HUES48 (cell line): ENCODE data around the gene TLK2.

Source experiments
- H3K27ac ChIP-seq: one replicate; pipeline ENCODE4 v1.7.0; 2013; ENCODE audit warnings: low read depth, low read length, inconsistent platforms
- H3K27me3 ChIP-seq: 2 replicates; pipeline ENCODE4 v1.6.1; 2013; ENCODE audit warnings: mild to moderate bottlenecking, low read length; ENCODE audit not compliant: control insufficient read depth, insufficient read depth
- H3K36me3 ChIP-seq: 2 replicates; pipeline ENCODE4 v1.6.1; 2013; ENCODE audit warnings: low read length; ENCODE audit not compliant: control insufficient read depth, insufficient read depth
- H3K4me1 ChIP-seq: 2 replicates; pipeline ENCODE4 v1.6.1; 2013; ENCODE audit warnings: mild to moderate bottlenecking, low read length; ENCODE audit not compliant: control insufficient read depth, insufficient read depth
- H3K4me3 ChIP-seq: 2 replicates; pipeline ENCODE4 v1.5.1; 2013; ENCODE audit warnings: mild to moderate bottlenecking, low read depth, low read length
- H3K9ac ChIP-seq: 2 replicates; pipeline ENCODE4 v1.6.1; 2013; ENCODE audit warnings: mild to moderate bottlenecking, low read depth, low read length, moderate library complexity
- H3K9me3 ChIP-seq: 2 replicates; pipeline ENCODE4 v1.6.1; 2013; ENCODE audit warnings: low read length; ENCODE audit not compliant: control insufficient read depth, insufficient read depth

The TLK2 gene

DNA sequence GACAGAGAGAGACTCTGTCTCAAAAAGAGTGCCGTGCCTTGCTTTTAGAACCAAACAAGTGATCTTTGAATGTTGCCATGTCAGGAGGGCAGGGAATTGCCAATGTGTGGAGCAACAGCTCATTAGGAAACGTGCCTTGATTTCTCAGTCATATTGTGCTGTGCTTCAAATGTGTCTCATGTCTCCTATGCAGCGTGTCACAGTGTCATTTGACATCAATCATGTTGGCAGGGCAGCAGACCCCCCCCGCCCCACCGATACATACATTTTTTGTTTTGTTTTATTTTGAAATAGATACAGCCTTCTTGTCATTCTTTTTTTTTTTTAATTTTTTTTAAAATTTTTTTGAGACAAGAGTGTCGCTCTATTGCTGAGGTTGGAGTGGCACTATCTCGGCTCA lies 170.9 kb downstream of the TLK2 start:
- H3K36me3 ChIP-seq = no peaks in the 10 kb centered on the region
- no peak overlapping the region for H3K27ac ChIP-seq
- H3K4me1 ChIP-seq = peaks cover 17% of the 10 kb centered on the region
- H3K27me3 ChIP-seq = peaks cover 8% of the 10 kb centered on the region
- H3K4me3 ChIP-seq = no peak overlapping the region
- no peak overlapping the region for H3K9ac ChIP-seq
- no peaks in the 10 kb centered on the region for H3K9me3 ChIP-seq

DNA sequence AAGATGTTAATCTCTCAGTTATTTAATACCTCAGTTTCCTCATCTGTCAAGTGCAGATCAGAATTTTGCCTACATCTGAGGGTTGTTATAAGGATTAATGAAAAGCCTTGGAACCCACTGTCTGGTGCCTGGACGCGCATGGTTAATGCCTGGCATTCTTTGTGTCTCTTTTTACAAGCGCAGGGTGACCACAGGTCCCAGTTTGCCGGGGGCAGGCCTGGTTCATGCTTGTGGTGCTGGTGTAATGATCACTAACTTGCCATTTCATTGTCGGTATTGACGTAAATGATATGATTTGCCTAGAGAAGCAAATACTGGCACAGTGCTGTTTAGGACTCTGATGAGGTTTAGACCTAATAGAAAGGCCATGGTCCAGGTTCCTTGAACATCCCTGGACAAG lies 172.0 kb downstream of the TLK2 start:
- peaks cover 17% of the 10 kb centered on the region for H3K4me1 ChIP-seq
- no peaks in the 10 kb centered on the region for H3K9me3 ChIP-seq
- H3K4me3 ChIP-seq = no peak overlapping the region
- peaks cover 8% of the 10 kb centered on the region for H3K27me3 ChIP-seq
- H3K9ac ChIP-seq = no peak overlapping the region
- no peak overlapping the region for H3K27ac ChIP-seq
- no peaks in the 10 kb centered on the region for H3K36me3 ChIP-seq

DNA sequence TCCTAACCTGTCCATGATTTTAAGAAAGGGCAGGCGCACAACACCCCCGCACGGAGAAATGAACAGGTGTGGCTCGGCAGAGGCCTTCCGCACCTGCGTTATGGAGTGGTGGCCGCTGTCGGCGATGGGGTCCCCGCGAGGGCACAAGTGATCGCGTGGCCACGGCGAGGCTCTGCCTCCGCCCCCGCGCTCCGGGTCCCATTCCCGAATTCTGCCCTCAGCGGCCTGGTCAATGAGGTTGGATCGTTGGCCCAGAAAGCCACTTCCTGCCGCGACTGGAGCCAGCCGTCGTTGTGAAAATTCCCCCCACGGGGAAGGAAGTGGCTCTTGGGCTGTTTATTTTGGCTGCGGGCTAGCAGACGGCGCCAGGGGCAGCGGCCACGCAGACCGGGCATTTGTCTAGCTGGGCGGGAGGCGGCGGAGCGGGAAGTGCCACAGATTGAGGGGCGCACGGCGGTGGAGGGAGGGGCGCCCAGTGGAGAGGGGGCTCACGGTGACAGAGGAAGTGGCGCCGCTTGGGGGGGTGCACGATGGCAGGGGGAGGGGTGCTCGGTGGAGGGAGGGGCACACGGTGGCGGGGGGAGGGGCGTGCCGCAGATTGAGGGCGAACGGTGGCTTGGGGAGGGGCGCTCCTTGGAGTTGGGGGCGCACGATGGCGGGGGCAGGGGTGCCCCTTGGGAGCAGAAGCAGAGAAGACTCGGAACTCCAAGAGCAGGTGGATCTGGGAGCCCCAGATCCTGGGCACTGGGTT lies 173.8 kb downstream of the TLK2 start:
- peaks cover 8% of the 10 kb centered on the region for H3K27me3 ChIP-seq
- H3K4me1 ChIP-seq = peaks cover 17% of the 10 kb centered on the region
- H3K9me3 ChIP-seq = no peaks in the 10 kb centered on the region
- H3K36me3 ChIP-seq = no peaks in the 10 kb centered on the region
- peak overlapping the region; percentile 92 for H3K27ac ChIP-seq
- H3K9ac ChIP-seq = peak overlapping the region; percentile 70
- peak overlapping the region; percentile 60 for H3K4me3 ChIP-seq

- Histone ChIP-seq H3K27ac (peak overlapping the region; percentile 92), H3K27me3 (peaks cover 8% of the 10 kb centered on the region), H3K4me3 (peak overlapping the region; percentile 60), H3K9ac (peak overlapping the region; percentile 60), H3K36me3 (no peaks in the 10 kb centered on the region), H3K4me1 (peaks cover 17% of the 10 kb centered on the region), H3K9me3 (no peaks in the 10 kb centered on the region)
Measured at GRCh38 chr17:62653002-62653825, 174.6 kb downstream of the TLK2 start.

DNA sequence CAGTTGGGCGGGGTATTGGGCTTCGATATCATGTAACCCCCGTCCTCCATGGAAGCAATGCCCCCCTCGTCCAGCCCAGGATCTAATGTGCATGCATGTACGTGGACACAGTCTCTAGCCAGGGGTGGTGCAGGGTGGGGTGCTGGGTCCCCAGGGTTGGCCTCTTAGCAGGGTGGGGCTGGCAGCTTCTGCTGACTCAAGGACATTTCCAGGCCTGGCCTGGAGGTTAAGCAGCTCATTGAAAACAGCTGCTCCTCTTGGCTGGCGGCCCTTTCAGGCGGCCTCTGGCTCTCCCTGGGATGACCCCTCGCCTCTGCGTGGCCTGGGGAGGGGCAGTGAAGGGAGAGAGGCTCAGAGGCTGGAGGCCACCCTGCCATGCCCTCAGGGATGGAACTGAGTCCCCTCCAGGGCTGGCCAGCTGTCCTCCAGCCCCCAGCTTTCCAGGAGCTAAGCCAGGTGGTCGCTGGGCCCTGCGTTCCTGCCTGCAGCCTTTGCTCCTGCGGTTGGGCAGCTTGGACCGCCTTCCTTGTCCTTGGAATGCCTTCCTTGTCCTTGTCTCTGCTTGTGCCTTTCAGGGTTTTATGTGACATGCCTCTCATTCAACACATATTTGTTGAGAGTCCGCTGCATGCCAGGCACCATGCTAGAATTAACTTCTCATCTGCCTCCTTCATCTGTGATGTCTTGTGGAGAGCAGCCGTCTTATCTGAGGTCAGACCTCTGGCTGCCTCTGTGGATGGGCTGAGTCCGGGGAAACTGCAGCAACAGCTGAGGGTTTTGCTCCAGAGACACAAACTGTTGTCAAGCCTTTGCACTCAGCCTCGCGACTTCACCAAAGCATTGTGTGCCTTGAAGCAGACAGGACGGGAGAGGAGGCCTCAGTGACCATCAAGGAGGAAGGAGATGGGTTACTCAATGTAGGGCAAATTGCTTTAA lies 175.5 kb downstream of the TLK2 start:
- Histone ChIP-seq H3K27me3 (peaks cover 8% of the 10 kb centered on the region), H3K4me1 (peaks cover 13% of the 10 kb centered on the region), H3K9me3 (no peaks in the 10 kb centered on the region), H3K4me3 (no peak overlapping the region), H3K36me3 (no peaks in the 10 kb centered on the region), H3K9ac (no peak overlapping the region), H3K27ac (peak overlapping the region; percentile 92)

DNA sequence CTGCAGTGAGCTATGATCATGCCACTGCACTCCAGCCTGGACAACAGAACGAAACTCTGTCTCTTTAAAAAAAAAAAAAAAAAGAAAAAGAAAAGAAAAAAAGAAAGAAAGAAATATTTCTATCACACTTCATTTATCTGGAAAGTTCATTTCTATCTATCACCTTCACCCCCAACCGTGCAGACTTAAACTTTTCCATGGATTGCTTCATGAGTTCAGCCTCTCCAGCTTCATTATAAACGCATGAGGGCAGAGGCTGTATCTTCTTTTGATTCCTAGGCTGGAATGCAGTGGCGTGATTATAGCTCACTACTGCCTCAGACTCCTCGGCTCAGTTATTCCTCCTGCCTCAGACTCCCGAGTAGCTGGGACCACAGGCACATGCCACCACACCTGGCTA lies 177.0 kb downstream of the TLK2 start:
- H3K9ac ChIP-seq = no peak overlapping the region
- H3K9me3 ChIP-seq = no peaks in the 10 kb centered on the region
- no peak overlapping the region for H3K27ac ChIP-seq
- H3K4me3 ChIP-seq = no peak overlapping the region
- peaks cover 8% of the 10 kb centered on the region for H3K27me3 ChIP-seq
- H3K4me1 ChIP-seq = peaks cover 13% of the 10 kb centered on the region
- H3K36me3 ChIP-seq = no peaks in the 10 kb centered on the region

- Histone ChIP-seq H3K27ac (no peak overlapping the region), H3K36me3 (no peaks in the 10 kb centered on the region), H3K9me3 (no peaks in the 10 kb centered on the region), H3K4me3 (no peak overlapping the region), H3K9ac (no peak overlapping the region), H3K27me3 (peaks cover 8% of the 10 kb centered on the region), H3K4me1 (peaks cover 13% of the 10 kb centered on the region)
Measured at GRCh38 chr17:62656446-62656845, 177.8 kb downstream of the TLK2 start.

DNA sequence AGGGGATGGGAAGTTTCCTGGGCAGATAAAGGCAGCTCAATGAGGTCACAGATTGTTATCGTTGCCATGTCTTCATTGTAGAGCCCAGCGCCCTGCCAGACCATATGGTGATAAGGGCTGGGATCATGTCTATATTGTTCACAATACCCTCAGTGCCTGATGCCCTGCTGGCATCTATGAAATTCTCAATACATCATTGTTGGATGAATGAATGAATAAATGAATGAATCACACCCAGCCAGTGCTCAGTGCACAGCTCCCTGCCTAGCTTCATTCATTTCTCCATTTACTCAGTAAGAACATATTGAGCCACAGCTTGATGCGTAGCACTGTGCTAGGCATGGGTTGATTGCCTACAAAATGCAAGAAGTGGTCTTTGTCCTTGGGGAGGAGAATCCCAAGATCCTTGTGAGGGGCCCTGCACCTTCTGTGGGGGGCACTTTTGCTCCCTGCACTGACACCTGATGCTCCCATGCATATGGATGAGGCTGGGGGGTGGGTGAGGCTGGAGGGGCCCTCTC lies 178.6 kb downstream of the TLK2 start:
- no peaks in the 10 kb centered on the region for H3K36me3 ChIP-seq
- H3K9me3 ChIP-seq = no peaks in the 10 kb centered on the region
- no peak overlapping the region for H3K9ac ChIP-seq
- H3K4me3 ChIP-seq = no peak overlapping the region
- H3K27ac ChIP-seq = no peak overlapping the region
- H3K27me3 ChIP-seq = peaks cover 2% of the 10 kb centered on the region; the same call in 1 of the 2 replicates
- H3K4me1 ChIP-seq = peaks cover 9% of the 10 kb centered on the region

DNA sequence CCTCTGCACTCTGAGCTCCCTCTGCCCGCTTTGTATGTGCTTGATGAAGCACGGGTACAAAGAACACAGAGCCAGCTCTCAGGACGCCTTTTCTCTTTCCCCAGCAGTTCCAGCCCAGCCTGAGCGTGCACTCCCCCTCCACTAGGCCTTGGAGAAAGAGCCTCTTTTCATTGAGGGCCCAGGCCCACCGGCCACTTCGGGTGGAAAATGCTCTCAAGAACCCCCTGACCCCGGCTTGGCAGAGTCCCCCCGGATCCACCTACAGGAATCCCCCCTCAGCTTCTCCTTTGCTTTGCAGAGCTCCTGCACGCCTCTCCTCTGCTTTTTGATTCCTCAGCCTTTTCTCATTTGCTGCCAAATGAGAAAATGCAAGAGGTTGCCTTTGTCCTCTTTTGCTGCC lies 179.1 kb downstream of the TLK2 start:
- H3K36me3 ChIP-seq = no peaks in the 10 kb centered on the region
- H3K27ac ChIP-seq = no peak overlapping the region
- H3K27me3 ChIP-seq = no peaks in the 10 kb centered on the region
- no peak overlapping the region for H3K9ac ChIP-seq
- H3K9me3 ChIP-seq = no peaks in the 10 kb centered on the region
- no peak overlapping the region for H3K4me3 ChIP-seq
- peaks cover 8% of the 10 kb centered on the region for H3K4me1 ChIP-seq

- H3K4me3 ChIP-seq = no peak overlapping the region
- H3K27me3 ChIP-seq = no peaks in the 10 kb centered on the region
- H3K9me3 ChIP-seq = no peaks in the 10 kb centered on the region
- H3K9ac ChIP-seq = no peak overlapping the region
- H3K4me1 ChIP-seq = peaks cover 7% of the 10 kb centered on the region
- no peak overlapping the region for H3K27ac ChIP-seq
- H3K36me3 ChIP-seq = no peaks in the 10 kb centered on the region
Measured at GRCh38 chr17:62658136-62658920, 179.7 kb downstream of the TLK2 start.
